GM18858 (cell line): ENCODE data around the gene RAD18.

Experiments
- ATAC-seq: cut with Tn5 transposase; IDR thresholded peaks from one replicate; pipeline ENCODE4 v1.9.1; 2021; ENCODE audit not compliant: unreplicated experiment

The RAD18 gene

DNA sequence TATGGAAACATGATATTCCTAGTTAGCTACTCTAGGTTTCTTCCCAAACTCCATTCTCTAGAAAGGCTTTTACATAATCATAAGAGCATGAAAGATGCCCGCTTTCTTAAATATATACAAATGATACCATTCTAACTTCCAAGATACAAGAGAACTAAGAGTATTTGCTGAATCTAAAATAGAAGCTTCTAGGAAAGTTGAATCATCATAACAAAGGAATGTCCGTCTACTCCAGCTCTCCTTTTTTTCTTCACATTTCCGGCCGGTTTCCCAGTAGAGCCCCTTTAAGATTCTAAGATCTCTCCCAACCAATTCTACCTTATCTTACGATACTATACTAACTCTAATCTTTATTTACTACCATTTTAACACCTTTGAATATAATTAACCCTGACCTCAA, 60.1 kb downstream of the RAD18 start:
- ATAC-seq: no peak

GRCh38 chr3:8900869-8901268, 62.4 kb downstream of the RAD18 start:
- no peak for ATAC-seq

- no peak for ATAC-seq
Observed at GRCh38 chr3:8899876-8900460, 63.3 kb downstream of the RAD18 start.

DNA sequence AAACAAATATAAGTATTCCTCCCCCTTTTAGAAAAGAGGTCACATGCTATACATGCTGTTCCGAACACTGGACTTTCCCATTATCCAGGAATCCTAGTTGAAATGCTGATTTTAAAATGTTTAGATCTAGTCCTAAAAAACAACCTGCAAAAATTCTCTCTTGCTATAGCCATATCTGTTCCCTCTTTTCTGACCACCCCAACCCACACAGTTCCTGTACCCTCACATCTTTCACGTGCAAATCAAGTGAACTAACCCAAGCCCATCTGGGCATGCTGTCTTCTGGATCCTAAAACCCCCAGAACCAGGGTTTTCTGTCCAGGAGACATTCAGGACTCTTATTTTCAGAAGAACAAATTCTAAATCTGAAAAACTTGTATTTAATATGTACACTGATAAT, 67.4 kb downstream of the RAD18 start:
- no peak for ATAC-seq

DNA sequence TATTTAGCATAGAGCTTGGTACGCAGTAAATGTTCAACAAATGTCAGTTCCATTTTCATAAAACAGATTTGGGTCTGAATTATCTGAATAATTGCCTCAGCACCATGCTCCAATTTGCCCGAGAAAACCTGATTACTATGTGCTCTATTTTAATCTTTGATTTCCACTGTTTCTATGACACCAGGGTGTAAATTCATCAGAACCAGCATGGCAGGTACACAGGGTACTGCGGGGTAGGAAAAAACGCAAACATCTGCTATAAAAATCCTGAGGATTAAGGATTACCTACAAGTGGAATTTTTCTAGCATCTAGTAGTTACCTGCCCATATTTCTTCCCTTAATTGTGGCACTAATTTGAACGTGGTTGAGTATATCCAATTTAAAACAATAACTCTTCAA, 70.3 kb downstream of the RAD18 start:
- ATAC-seq: no peak

DNA sequence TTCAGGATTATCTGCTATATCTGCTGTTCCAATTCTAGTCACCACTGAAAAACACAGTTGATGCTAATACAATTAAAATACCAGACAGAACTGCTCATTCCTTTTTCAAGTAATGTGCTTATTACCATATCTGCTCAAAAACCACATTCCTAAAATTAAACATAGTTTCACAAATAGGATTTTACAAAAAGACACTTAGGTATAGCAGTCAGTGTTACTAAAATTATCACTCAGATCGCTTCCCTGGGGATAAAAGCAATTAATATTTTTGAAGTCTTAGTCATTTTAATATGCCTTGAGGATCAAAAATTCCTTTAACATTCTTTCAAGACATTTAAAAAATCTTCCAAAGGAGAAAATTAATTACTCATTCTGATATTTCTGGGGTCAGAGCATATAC, 71.5 kb downstream of the RAD18 start:
- ATAC-seq: no peak

DNA sequence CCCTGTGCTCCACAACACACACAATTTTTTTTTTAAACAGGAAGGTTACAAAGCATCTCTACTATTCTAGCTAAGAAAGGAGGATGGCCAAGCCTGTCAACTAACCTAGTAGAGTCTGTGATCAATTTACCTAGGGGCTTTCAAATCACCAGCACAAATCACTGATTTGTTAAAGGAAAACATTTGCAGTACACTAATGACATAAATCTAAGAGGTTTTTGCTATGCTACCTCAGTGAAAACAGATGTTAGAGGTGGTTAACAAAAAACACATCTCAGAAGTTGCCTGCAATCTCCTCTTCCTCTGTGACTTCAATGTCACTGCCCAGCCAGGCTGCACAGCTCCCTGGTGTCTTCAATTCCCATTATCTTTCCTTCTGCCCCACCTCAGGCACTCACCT, 72.0 kb downstream of the RAD18 start:
- no peak for ATAC-seq

GRCh38 chr3:8888301-8888915, 74.9 kb downstream of the RAD18 start:
- ATAC-seq: no peak

DNA sequence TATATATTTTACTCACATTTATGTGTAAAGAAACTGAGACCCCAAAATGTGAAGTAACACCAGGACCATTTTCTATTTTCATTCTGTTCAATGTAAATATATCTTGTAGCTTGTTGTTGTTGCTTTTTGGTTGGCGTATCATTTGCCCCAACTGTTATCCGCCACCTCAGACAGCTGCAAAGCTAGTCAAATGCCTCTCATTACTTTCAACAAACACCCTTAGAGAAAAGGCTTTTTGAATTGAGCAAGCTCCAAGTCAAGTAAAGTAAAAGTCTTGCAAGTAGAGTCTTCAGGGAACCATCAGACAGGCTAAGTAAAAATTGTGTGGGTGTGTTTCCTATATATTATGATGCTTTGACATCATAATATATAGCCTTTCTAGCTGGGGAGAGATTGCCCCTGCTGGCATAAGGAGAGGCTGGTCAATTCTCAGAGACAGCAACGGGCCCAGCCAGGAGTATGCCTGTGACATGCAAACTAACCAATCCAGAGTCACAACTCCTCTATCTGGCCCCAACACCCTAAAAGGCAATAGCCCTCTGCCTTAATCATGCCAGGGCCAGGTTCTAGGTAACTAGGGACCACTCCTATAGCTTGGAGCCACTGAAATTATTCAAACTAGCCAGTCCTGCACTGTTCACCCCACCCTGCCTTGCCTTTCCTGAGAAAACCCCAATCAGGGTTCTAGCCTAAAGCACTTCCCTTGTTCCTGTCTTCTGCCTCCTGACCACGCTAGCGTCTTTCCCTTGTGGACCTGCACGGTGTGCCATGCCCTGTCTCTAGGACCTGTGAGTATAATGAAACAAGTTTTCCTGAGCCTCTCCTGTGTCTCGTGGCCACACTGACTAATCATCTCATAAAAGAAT, 75.6 kb downstream of the RAD18 start:
- ATAC-seq: no peak

GRCh38 chr3:8886546-8886945, 76.7 kb downstream of the RAD18 start:
- no peak for ATAC-seq

GRCh38 chr3:8885536-8886316, 77.5 kb downstream of the RAD18 start:
- ATAC-seq: no peak

DNA sequence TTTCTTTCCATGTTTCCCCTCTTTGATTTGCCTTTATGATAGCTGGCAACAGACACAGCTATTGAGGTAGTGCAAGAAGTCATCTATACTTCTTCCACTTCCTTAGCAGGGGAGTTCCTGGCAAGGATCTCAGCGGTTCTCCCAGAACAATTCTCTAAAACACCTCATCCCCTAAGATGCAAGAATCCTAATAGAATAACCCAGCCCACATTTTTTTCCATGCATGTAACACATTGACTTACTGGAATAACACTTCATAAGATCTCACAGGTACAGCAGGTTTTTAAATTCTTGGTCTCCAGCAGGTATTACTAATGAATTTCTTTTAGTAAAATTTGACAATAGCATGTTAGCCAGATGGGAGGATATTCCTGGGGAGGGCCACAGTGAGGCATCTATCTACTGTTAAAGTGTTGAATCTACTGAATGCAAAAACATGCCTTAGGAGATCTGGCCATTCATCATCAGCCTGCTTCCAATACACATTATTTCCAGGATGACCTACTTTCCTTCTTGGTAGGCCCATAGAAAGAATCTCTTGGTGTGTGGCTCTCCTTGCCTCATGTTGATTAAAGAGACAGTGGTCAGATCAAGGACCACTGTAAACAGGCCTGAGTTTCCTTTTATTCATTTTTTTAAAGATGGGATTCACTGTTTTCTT, 78.5 kb downstream of the RAD18 start:
- ATAC-seq: no peak

- no peak for ATAC-seq
Observed at GRCh38 chr3:8882642-8883041, 80.6 kb downstream of the RAD18 start.

GRCh38 chr3:8882171-8882593, 81.1 kb downstream of the RAD18 start:
- no peak for ATAC-seq

DNA sequence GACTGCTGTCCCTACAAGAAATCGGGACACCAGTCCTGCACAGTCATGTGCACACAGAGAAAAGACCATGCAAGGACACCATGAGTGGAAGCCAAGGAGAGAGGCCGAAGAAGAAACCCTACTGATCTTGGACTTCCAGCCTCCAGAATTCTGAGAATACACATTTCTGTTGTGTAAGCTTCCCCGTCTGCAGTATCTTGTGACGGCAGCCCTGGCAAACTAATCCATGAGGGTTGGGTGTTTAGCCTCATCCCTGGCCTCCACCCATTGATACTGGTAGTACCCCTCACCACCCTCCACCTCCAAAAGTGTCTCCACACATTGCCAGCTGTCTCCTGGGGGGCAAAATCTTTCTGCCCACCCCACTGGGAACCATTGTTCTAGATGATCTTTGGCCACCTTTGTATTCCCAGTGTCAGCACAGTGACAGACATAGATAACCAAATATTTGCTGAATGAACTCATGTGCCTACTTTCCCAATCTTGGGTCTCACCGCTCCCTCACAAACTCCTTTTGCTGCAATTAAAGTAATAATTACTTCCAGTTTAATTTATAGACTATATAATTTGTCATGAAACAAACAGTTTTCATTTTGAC, 83.8 kb downstream of the RAD18 start:
- no peak for ATAC-seq

- ATAC-seq: no peak
Observed at GRCh38 chr3:8875836-8876235, 87.4 kb downstream of the RAD18 start.

GRCh38 chr3:8873740-8874139, 89.5 kb downstream of the RAD18 start:
- ATAC-seq: no peak

GRCh38 chr3:8872261-8872660, 91.0 kb downstream of the RAD18 start:
- no peak for ATAC-seq

DNA sequence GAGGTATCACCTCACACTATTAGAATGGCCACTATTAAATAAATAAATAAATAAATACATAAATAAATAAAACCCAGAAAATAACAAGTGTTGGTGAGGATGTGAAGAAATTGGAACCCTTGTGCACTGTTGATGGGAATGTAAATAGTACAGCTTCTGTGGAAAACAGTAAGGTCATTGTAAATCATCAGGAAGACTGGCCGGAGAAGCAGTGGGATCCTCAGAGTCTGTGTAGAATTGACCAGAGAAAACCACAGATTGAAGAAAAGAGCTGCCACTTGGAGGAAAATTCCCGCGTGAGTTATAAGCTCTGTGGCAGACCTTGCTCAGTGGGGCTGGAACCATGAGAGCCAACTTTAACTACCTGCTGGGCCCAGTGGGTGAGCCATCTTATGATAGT, 92.0 kb downstream of the RAD18 start:
- ATAC-seq: no peak

DNA sequence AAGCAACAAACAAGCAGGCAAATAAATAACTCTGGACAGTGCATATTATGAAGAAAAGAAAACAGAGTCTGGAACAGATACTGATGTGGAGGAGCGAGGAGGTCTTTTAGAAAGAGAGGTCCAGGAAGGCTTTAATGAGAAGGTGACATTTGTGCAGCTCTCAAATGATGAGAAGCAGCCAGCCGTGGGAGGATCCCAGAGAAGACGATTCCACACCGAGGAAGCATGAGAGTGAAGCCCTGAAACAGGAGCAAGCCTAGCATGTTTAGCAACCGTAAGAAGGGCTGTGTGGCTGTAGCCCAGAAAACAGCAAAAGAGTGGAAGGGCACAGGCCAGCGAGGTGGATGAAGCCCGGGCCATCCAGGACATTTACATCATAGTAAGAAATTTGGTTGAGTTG, 93.1 kb downstream of the RAD18 start:
- ATAC-seq: no peak

GRCh38 chr3:8869613-8870012, 93.7 kb downstream of the RAD18 start:
- no peak for ATAC-seq
